Suprapubic skin (tissue), 4 donors: ENCODE results near the gene UBC. TPM values are rescaled to one million over a fixed set of nuclear protein-coding genes. Genes with fewer than 3 reads are reported as not detected.
"Not testable (repeated sequence)": the region's sequence is repeated elsewhere in the genome, so short reads cannot be mapped to it uniquely, and the experiment has no call there.

ENCODE experiments used
- DNase-seq, 2 donors: peaks; one replicate each; pipeline ENCODE4 v3.0.0-alpha.2; 2019; ENCODE audit warnings: low spot score in 2 of 2
- H3K27ac ChIP-seq: fragments of 200-600 bp; sonication (generic); one replicate; pipeline ENCODE4 v1.5.1; 2019
- H3K27me3 ChIP-seq: fragments of 200-600 bp; sonication (generic); one replicate; pipeline ENCODE4 v1.5.1; 2019
- H3K36me3 ChIP-seq: fragments of 200-600 bp; sonication (generic); one replicate; pipeline ENCODE4 v1.5.1; 2019
- H3K4me1 ChIP-seq: fragments of 200-600 bp; sonication (generic); one replicate; pipeline ENCODE4 v1.5.1; 2019
- H3K4me3 ChIP-seq: fragments of 200-600 bp; sonication (generic); one replicate; pipeline ENCODE4 v1.5.1; 2019; ENCODE audit warnings: mild to moderate bottlenecking
- H3K9me3 ChIP-seq: fragments of 200-600 bp; sonication (generic); one replicate; pipeline ENCODE4 v1.5.1; 2019
- EP300 ChIP-seq: sonication (generic); formaldehyde crosslinking; IDR thresholded peaks from one replicate; pipeline ENCODE4 v1.6.1; 2017; ENCODE audit warnings: antibody characterized with exemption
- POLR2A ChIP-seq, 2 donors: fragments of 450-650 bp; IDR thresholded peaks; one replicate each; pipeline ENCODE4 v1.6.1; 2017; ENCODE audit warnings: antibody characterized with exemption in 2 of 2, mild to moderate bottlenecking in 2 of 2, moderate library complexity in 2 of 2
- POLR2AphosphoS5 ChIP-seq, 3 donors: sonication (generic); formaldehyde crosslinking; IDR thresholded peaks; one replicate each; pipeline ENCODE4 v1.6.1; 2017; ENCODE audit warnings: antibody characterized with exemption in 3 of 3
- WGBS: methylation state at CpG from one replicate; pipeline ENCODE4 v1.1.5; 2018; 5-methylcytosine and 5-hydroxymethylcytosine counted together
- total RNA-seq, 4 donors: library from RNA; depleted of rRNA; stranded (reverse); fragments of >200 nt; gene quantifications; one replicate each; pipeline ENCODE4 v1.1.0, GENCODE V29; 2016
- TF ChIP-seq, protein P1 (sequence below), 2 donors: fragments of 200-600 bp in 1 of 2; fragments of 450-650 bp in 1 of 2; sonication (generic) in 1 of 2; IDR thresholded peaks; one replicate each; pipeline ENCODE4 v1.5.1; 2016 to 2019; ENCODE audit warnings: antibody characterized with exemption in 2 of 2, mild to moderate bottlenecking in 1 of 2, moderate library complexity in 1 of 2

Gene UBC
- total RNA-seq, 4 donors from 2014 or later: 1,287 to 1,717 (median 1,373) TPM

GRCh38 chr12:124909831-124910560, 4.5 kb downstream of the UBC start:
- H3K4me3 ChIP-seq: peak overlapping the region; percentile 18
- peaks cover 46% of the 10 kb centered on the region for H3K4me1 ChIP-seq
- H3K27me3 ChIP-seq: no peaks in the 10 kb centered on the region
- H3K36me3 ChIP-seq: peaks cover 23% of the 10 kb centered on the region
- WGBS: 63% methylated on average over 8 of the region's 8 CpGs
- TF ChIP-seq EP300 (no peak), POLR2A (IDR thresholded peaks at IDR 0.05) (no peak), POLR2AphosphoS5 (IDR thresholded peaks at IDR 0.05) (no peak)
- TF ChIP-seq, protein P1, sequence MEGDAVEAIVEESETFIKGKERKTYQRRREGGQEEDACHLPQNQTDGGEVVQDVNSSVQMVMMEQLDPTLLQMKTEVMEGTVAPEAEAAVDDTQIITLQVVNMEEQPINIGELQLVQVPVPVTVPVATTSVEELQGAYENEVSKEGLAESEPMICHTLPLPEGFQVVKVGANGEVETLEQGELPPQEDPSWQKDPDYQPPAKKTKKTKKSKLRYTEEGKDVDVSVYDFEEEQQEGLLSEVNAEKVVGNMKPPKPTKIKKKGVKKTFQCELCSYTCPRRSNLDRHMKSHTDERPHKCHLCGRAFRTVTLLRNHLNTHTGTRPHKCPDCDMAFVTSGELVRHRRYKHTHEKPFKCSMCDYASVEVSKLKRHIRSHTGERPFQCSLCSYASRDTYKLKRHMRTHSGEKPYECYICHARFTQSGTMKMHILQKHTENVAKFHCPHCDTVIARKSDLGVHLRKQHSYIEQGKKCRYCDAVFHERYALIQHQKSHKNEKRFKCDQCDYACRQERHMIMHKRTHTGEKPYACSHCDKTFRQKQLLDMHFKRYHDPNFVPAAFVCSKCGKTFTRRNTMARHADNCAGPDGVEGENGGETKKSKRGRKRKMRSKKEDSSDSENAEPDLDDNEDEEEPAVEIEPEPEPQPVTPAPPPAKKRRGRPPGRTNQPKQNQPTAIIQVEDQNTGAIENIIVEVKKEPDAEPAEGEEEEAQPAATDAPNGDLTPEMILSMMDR (IDR thresholded peaks at IDR 0.05): no peak
- no peaks in the 10 kb centered on the region for H3K9me3 ChIP-seq
- H3K27ac ChIP-seq: peak overlapping the region; percentile 44
- no peak for DNase-seq

GRCh38 chr12:124906606-124907261, 7.7 kb downstream of the UBC start:
- TF ChIP-seq POLR2A (IDR thresholded peaks at IDR 0.05) (no peak), POLR2AphosphoS5 (IDR thresholded peaks at IDR 0.05) (peak in 1 of 3 donors; percentile 21)
- TF ChIP-seq, protein P1 (IDR thresholded peaks at IDR 0.05): peak; percentile 95 to 99
- no peak overlapping the region for H3K4me3 ChIP-seq
- H3K4me1 ChIP-seq: peaks cover 49% of the 10 kb centered on the region
- H3K36me3 ChIP-seq: peaks cover 8% of the 10 kb centered on the region
- DNase-seq: peak; percentile 94
- H3K9me3 ChIP-seq: no peaks in the 10 kb centered on the region
- H3K27ac ChIP-seq: no peak overlapping the region
- no peaks in the 10 kb centered on the region for H3K27me3 ChIP-seq
- 2% methylated on average over 2 of the region's 2 CpGs for WGBS

GRCh38 chr12:124904306-124905098, 9.9 kb downstream of the UBC start:
- H3K36me3 ChIP-seq: no peaks in the 10 kb centered on the region
- peak overlapping the region; percentile 12 for H3K4me3 ChIP-seq
- TF ChIP-seq POLR2AphosphoS5 (IDR thresholded peaks at IDR 0.05) (peak in 2 of 3 donors; percentile 55 to 71), POLR2A (IDR thresholded peaks at IDR 0.05) (no peak)
- DNase-seq: peak; percentile 92 to 94
- peak overlapping the region; percentile 85 for H3K27ac ChIP-seq
- H3K9me3 ChIP-seq: no peaks in the 10 kb centered on the region
- H3K4me1 ChIP-seq: peaks cover 27% of the 10 kb centered on the region
- 18% methylated on average over 14 of the region's 15 CpGs for WGBS
- no peaks in the 10 kb centered on the region for H3K27me3 ChIP-seq

DNA sequence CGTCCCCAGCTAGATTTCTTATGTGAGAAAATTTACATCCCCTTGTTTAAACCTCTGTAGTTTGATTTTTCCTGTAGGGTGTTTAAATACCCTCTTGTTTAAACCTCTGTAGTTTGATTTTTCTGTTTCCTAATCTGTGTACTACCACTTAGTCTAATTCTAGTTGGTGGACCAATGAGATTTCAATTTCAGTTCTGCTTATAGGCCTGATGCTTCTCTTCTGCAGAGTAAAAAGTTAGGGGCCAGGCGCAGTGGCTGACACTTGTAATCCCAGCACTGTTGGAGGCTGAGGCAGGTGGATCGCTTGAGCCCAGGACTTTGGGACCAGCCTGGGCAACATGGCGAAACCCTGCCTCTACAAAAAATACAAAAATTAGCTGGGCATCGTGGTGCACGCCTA, 11.5 kb downstream of the UBC start:
- peaks cover 29% of the 10 kb centered on the region for H3K4me1 ChIP-seq
- H3K4me3 ChIP-seq: no peak overlapping the region
- WGBS: 93% methylated on average over 5 of the region's 6 CpGs
- H3K27ac ChIP-seq: no peak overlapping the region
- H3K9me3 ChIP-seq: no peaks in the 10 kb centered on the region
- TF ChIP-seq, protein P1 (IDR thresholded peaks at IDR 0.05): no peak
- TF ChIP-seq EP300 (no peak), POLR2A (IDR thresholded peaks at IDR 0.05) (no peak), POLR2AphosphoS5 (IDR thresholded peaks at IDR 0.05) (no peak)
- H3K27me3 ChIP-seq: no peaks in the 10 kb centered on the region
- DNase-seq: no peak
- H3K36me3 ChIP-seq: no peaks in the 10 kb centered on the region

GRCh38 chr12:124901003-124901402, 13.4 kb downstream of the UBC start:
- Histone ChIP-seq H3K27me3 (no peaks in the 10 kb centered on the region), H3K9me3 (no peaks in the 10 kb centered on the region), H3K4me3 (no peak overlapping the region), H3K27ac (no peak overlapping the region), H3K4me1 (peaks cover 19% of the 10 kb centered on the region), H3K36me3 (no peaks in the 10 kb centered on the region)
- no peak for TF ChIP-seq EP300
- no peak for TF ChIP-seq POLR2AphosphoS5 (IDR thresholded peaks at IDR 0.05)
- TF ChIP-seq POLR2A (IDR thresholded peaks at IDR 0.05): no peak
- TF ChIP-seq, protein P1 (IDR thresholded peaks at IDR 0.05): no peak
- WGBS: 48% methylated on average over 3 of the region's 3 CpGs
- no peak for DNase-seq

DNA sequence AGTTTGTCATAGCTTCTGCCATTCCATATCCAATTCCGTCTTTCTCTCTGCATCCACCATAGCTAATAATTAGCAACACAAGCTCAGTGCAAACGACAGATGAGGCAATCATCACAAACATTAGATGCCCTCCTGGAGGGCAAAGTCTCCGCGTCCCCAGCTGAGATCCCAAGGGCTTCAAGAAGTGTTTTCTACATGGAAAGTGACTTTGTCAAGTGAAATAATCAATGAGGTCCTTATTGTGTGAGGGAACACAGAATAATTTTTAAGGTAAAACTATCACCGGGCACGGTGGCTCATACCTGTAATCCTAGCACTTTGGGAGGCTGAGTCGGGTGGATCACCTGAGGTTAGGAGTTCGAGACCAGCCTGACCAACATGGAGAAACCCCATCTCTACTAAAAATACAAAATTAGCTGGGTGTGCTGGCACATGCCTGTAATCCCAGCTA, 14.1 kb downstream of the UBC start:
- H3K27me3 ChIP-seq, H3K4me3 ChIP-seq, DNase-seq, H3K27ac ChIP-seq, H3K36me3 ChIP-seq, H3K9me3 ChIP-seq: not testable (repeated sequence)
- whole genome bisulfite sequencing: 89% methylated on average over 8 of the region's 8 CpGs
- peaks cover 18% of the 10 kb centered on the region for H3K4me1 ChIP-seq
